Left ventricle myocardium inferior (tissue), 1 donor: ENCODE data around the gene HAND2. TPM values are rescaled to one million over a fixed set of nuclear protein-coding genes. Genes with fewer than 3 reads are reported as not detected.

Experiments used
- DNase-seq: peaks from one replicate; pipeline ENCODE4 v3.0.0-alpha.2; 2020
- H3K27ac ChIP-seq: fragments of 200-600 bp; replicated peaks from 2 replicates; pipeline ENCODE4 v1.8.0; 2021
- H3K27me3 ChIP-seq: fragments of 200-600 bp; 2 replicates; pipeline ENCODE4 v1.8.0; 2021; ENCODE audit warnings: low read depth
- H3K36me3 ChIP-seq: fragments of 200-600 bp; 2 replicates; pipeline ENCODE4 v1.8.0; 2021
- H3K4me1 ChIP-seq: fragments of 200-600 bp; 2 replicates; pipeline ENCODE4 v1.8.0; 2021
- H3K4me3 ChIP-seq: fragments of 200-600 bp; 2 replicates; pipeline ENCODE4 v1.8.0; 2021; ENCODE audit warnings: mild to moderate bottlenecking, moderate library complexity
- H3K9me3 ChIP-seq: fragments of 200-600 bp; replicated peaks from 2 replicates; pipeline ENCODE4 v1.8.0; 2021
- CTCF ChIP-seq: fragments of 200-600 bp; IDR thresholded peaks from 2 replicates; pipeline ENCODE4 v1.8.0; 2021; ENCODE audit warnings: antibody characterized with exemption, mild to moderate bottlenecking, borderline replicate concordance
- intact Hi-C: fragments of 100-400 bp; cut with micrococcal nuclease; formaldehyde crosslinking; loops from one replicate; pipeline ENCODE4 v1.11.0; 2022
- total RNA-seq: library from RNA; stranded (reverse); fragmentation: NEBNext Ultra II Directional; extraction: Animal tissue kit (Norgen Biotek cat#: 25700); gene quantifications from one replicate; pipeline ENCODE4 v1.2.1, GENCODE V29; 2021
- donor health status: DM: no; HTN: yes; CAD: no; lungs with severe emphysema.

The HAND2 gene
- total RNA-seq, 1 donor from 2014 or later: 117 TPM

GRCh38 chr4:173518425-173519102 is 11.5 kb downstream of the HAND2 start:
- peaks cover 57% of the 10 kb centered on the region for H3K4me1 ChIP-seq
- H3K9me3 ChIP-seq: no peaks in the 10 kb centered on the region
- intact Hi-C loops: no loop called here
- H3K4me3 ChIP-seq: peak overlapping the region; percentile 63
- no peak for DNase-seq
- peak overlapping the region; percentile 96 for H3K27ac ChIP-seq
- peaks cover 80% of the 10 kb centered on the region for H3K27me3 ChIP-seq
- no peaks in the 10 kb centered on the region for H3K36me3 ChIP-seq
- TF ChIP-seq CTCF: no peak

DNA sequence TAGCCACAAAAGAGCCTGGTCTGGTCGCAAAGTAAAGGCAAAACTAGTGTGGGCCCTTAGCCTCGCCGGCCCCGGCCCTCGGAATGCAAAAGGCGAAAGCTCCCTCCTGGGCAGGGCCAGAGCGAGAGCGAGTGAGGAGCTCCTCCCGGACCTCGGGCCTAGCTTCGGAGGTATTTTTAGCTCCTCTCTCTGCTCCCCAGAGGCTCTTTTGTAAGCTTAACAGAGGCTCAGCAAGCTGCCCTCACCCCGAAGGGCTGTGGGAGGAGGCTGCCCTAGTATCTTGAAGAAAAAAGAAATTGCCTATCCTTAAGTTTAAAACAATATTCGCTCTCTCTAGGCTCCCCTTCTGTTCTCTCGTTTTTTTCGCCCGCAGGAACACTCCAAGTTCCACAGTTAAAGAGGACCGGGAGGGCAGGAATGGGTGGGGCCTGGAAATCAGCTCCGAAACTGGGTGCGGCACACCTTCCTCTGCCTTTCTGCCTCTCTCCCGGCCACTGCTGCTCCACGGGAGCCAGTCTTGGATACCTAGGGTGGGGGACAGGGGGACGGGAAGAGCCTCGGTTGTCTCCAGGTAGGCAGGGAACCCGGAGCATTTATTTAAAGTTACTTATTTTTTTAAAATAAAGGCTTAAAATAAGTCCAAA is 12.1 kb downstream of the HAND2 start:
- no peak for DNase-seq
- Histone ChIP-seq H3K4me1 (peaks cover 51% of the 10 kb centered on the region), H3K27ac (peak overlapping the region; percentile 96), H3K27me3 (peaks cover 73% of the 10 kb centered on the region), H3K9me3 (no peaks in the 10 kb centered on the region), H3K36me3 (no peaks in the 10 kb centered on the region), H3K4me3 (peak overlapping the region; percentile 63)
- intact Hi-C loops: no loop called here
- no peak for TF ChIP-seq CTCF

DNA sequence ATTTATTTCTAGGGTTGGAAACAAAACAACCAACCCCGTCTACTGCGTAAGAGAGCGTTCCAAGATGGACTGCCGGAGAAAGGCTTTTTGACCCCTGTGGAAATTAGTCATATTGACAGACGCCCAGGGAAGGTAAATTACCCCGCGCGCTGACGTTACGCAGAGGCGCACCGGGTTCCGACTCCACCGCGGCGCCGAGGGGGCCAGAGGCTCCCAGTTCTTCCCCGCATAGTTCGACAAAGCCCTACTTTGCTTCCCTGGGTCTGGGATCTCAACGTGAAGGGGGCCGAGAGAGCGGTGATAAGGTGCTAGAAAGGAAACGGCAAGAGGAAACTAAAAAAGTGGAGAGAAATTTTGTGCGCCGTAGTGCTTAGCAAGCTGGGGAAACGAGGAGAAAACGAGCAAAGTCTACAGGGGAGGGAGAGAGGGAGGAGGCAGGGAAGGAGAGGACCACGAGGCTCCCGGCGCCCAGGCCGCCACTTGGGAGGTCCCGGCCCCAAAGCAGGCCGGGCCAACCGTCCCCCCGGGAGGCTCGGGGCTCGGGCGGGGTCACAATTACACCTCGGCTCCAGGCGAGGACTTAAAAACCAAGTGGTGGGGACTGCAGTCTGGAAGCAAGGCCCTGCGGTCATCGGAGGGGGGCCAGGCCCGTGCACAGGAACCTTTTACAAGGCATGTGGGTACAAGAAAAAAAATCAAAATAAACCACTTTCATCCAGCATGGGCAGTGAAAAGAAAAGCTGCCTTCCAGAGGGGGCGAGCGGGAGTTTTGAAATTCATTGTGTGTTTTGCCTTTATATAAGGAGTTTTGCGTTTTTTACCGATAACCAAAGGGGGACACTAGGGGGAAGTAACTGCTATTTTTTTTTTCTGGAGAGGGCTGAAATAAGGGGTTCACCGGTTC is 13.2 kb downstream of the HAND2 start:
- peaks cover 45% of the 10 kb centered on the region for H3K4me1 ChIP-seq
- no peak for DNase-seq
- H3K36me3 ChIP-seq: no peaks in the 10 kb centered on the region
- intact Hi-C loops: no loop called here
- peaks cover 63% of the 10 kb centered on the region for H3K27me3 ChIP-seq
- no peak for TF ChIP-seq CTCF
- H3K27ac ChIP-seq: peak overlapping the region; percentile 96
- no peaks in the 10 kb centered on the region for H3K9me3 ChIP-seq
- H3K4me3 ChIP-seq: peak overlapping the region; percentile 63

GRCh38 chr4:173515458-173515857 is 14.6 kb downstream of the HAND2 start:
- Histone ChIP-seq H3K27ac (peak overlapping the region; percentile 96), H3K9me3 (no peaks in the 10 kb centered on the region), H3K36me3 (no peaks in the 10 kb centered on the region), H3K27me3 (peaks cover 49% of the 10 kb centered on the region), H3K4me3 (no peak overlapping the region), H3K4me1 (peaks cover 43% of the 10 kb centered on the region)
- no peak for TF ChIP-seq CTCF
- intact Hi-C loops: no loop called here
- no peak for DNase-seq

DNA sequence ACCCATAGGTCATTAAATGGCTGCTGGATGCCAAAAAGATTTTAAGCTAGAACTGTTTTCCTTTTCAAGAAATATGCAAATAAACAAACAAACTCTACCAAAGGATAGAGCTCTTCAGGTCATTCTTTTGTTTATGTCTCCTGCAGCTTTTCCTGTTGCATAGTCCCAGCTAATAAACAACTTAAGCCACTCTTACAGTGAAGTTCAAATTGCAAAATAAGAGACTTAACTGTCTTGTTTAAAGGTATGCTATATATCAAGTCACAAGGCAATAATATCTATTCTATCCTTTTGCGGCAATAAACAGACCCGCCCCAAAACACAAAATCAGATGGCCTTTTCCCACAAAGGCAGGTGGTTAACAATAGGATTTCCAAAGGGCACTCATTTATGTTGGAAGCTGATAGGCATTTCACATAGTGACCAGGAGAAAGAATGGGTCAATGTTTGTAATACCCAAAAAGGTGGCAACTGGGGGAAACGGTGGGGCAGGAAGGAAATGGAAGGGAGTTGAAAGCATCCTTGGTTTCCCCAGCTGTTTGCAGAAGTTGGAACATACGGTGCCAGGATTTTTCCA is 15.3 kb downstream of the HAND2 start:
- H3K27ac ChIP-seq: no peak overlapping the region
- H3K4me1 ChIP-seq: peaks cover 43% of the 10 kb centered on the region
- no peaks in the 10 kb centered on the region for H3K36me3 ChIP-seq
- no peak for TF ChIP-seq CTCF
- intact Hi-C loops: no loop called here
- H3K9me3 ChIP-seq: no peaks in the 10 kb centered on the region
- H3K4me3 ChIP-seq: no peak overlapping the region
- no peak for DNase-seq
- H3K27me3 ChIP-seq: peaks cover 42% of the 10 kb centered on the region
